HG03175 (cell line): ENCODE results near the gene SDHAF1.

Experiments used
- ATAC-seq: cut with Tn5 transposase; IDR thresholded peaks from one replicate; pipeline ENCODE4 v1.9.1; 2021; ENCODE audit warnings: mild to moderate bottlenecking, moderate library complexity; ENCODE audit not compliant: unreplicated experiment

The SDHAF1 gene

DNA sequence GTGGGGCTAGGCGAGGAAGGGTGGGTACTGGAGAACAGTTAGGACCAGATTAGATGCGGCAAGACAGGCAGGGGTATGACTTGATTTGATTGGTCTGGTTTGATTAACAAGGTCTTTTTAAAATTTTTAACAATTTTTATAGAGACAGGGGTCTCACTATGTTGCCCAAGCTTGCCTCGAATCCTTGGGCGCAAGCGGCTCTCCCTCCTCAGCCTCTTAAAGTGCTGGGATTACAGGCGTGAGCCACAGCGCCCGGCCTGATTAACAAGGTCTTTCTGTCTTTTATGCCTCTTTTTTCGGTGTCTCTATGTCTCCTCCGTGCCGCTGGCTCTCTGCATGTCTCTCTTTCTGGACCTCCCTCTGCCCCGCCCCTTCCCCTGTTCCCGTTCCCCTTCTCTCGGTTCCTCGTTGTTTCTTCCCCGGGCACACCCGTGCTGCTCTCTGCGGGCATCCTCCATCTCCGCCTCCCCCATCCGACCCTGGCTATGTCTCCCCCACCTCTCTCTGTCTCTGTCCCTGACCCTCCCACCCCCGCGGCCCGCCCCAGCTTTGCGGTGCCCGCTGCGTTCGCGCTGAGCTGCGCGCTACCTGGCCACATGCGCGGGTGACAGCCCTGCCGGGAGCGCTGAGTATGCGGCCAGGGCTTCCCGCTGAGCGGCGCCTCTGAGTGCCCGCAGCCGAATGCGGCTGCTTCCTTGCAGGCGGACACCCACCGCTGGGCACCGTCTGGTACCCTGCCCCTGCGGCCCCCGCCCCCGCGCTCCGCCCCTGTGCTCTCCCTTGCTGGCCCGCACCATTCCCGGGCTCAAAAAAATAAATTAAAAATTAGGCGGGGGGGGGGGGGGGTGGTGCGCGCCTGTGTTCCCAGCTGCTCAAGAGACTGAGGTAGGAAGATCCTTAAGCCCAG lies 8.1 kb upstream of the SDHAF1 start:
- no peak for ATAC-seq

DNA sequence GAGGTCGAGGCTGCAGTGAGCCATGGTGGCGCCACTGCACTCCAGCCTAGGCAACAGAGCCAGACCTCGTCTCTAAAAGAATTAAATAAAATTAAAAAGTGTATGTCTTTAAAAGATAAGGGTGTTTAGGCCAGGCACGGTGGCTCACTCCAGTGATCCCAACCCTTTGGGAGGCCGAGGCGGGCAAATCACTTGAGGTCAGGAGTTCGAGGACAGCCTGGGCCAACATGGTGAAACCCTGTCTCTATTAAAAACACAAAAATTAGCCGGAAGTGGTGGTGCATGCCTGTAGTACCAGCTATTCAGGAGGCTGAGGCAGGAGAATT lies 7.5 kb upstream of the SDHAF1 start:
- ATAC-seq: no peak

DNA sequence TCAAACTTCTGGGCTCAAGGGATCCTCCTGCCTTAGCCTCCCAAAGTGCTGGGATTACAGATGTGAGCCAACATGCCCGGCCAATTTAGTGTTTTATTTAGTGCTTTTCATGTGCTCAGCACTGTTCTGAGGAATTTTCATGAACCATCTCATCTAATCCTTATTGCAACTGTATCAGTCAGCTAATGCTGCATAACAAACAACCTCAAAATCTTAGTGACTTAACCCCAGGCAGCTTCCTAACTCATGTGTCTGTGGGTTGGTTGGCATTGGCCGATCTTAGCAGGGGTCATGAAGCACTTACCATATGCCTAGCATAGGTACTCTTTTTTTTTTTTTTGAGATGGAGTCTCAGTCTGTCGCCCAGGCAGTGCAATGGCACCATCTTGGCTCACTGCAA lies 6.2 kb upstream of the SDHAF1 start:
- ATAC-seq: no peak

DNA sequence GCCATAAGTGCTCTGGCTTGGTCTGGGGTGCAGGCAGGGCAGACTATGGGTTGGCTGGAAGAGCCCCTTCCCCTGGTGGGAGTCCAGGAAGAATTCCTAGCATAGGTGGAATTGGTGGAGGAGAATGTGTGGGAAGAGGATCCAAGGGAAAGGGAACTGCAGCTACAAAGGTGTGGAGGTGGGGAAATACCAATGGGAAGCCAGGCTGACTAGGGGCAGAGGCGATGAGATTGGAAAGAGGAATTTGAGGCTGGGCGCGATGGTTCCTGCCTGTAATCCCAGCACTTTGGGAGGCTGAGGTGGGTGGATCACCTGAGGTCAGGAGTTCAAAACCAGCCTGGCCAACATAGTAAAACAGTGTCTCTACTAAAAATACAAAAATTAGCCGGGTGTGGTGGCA lies 4.8 kb upstream of the SDHAF1 start:
- ATAC-seq: no peak

DNA sequence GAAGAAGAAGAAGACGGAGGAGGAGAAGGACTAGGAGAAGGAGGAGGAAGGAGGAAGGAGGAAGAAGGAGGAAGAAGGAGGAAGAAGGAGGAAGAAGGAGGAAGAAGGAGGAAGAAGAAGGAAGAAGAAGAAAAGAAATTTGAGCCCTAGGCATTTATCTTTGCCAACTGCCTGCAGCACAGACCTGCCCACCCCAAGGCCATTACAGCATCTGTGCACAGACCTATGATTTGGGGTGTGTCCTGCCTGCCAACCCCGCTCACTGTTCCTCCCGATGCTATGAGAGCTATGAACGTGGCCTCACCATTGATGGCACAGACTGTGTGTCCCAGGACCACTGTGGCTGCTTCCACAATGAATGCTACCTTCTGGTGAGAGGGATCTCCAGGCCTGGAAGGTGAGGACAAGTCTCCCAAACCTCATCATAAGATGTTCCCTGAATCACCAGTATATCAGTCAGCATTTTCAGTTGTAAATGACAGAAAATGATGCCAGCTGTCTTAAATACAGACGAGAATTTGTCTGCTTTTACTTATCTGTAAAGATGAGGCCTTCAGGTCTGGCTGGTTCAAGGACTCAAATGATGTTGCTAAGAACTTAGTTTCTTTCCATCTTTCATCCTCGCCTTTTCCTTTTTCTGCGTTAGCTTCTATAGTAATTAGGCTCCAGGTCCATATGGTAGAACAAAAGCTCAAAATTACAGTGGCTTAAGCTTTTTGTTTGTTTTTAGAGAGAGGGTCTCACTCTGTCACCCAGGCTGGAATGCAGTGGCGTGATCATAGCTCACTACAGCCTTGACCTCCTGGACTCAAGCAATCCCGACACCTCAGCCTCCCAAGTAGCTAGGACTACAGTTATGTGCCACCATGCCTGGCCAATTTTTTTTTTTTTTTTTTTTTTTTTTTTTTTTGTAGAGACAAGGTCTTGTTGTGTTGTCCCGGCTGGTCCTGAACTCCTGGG lies 3.9 kb upstream of the SDHAF1 start:
- ATAC-seq: no peak

DNA sequence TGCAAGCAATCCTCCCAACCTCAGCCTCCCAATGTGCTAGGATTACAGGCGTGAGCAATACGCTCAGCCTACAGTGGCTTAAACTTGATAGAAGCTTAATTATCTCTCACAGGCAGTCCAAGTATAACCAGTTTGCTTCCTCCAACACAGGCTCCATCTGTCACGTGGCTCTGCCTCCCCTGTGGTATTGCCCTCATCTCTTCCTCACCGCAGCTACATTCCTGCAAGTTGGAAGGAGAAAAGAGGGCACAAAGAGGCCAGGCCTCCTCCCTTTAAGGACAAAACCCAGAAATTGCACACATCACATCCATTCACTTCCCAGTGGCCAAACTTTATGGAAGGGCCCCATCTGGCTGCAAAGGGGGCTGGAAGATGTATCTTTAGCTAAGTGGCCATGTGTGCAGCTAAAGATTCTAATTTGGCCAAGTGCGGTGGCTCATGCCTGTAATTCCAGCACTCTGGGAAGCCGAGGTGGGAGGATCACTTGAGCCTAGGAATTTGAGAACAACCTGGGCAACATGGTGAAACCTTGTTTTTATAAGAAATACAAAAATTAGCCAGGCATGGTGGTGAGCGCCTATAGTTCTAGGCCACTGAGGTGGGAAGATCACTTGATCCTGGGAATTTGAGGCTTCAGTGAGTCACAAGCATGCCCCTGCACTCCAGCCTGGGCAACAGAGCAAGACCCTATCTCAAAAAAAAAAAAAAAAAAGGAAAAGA lies 3.1 kb upstream of the SDHAF1 start:
- no peak for ATAC-seq

DNA sequence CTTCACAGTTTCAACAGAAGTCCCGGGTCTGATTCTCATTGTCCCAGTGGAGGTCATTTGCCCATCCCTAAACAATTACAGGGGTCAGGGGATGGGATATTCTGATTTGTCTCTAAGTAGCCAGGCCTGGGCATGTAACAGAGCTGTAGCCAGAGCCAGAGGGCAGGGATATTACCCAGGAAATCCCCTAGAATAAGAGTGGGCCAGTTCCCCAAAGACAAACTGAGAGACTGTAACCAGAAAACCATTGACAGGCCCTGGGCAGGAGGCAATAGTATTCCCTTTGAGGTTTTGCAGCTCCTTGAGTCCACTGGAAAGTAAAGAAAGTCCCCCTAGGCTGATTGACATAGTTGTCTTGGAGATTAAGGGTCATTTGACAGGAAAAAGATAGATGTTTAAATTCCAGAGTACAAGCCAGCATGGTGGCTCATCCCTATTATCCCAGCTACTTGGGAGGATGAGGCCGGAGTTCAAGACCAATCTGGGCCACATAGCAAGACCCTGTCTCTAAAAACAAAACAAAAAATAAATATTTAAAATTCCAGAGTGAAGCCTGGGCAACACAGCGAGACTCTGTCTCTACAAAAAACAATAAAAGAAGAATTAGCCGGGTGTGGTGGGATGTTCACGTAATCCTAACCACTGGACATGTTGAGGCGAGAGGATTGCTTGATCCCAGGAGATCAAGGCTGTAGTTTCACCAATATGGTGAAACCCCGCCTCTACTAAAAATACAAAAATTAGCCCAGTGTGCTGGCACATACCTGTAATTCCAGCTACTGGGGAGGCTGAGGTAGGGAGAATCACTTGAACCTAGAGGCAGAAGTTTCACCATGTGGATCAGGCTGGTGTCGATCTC lies 1.9 kb upstream of the SDHAF1 start:
- ATAC-seq: no peak

DNA sequence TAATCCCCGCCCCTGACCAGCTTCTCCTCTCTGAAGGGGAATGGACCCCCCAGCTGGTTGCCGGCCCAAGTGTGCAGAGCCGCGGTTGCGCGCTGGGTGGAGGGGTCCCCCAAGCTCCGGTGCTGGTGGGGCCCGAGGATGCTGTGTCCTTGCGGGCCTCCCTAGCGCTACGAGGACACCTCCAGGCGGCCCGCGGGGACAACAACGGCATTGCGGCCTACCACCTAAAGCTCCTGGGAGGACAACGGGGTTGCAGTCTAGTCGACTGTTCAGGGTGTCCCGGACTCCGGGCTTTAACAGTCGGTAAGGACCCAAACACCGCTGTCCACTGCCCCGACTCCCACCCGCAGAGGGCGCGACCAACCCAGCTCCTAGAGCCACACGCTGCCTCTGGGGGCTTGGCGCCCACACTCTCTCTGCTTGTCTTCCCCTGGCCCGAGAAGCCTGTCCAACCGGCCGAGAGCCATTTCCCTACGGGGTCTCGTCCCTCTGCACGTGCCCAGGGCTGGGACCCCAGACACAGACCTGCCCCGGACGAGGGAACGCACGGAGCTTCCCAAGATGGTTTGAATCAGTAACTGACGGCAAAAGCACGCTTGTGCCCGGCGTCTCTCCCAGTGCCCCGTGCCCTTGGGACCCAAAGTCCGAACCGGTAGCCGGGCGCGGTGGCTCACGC lies 927 bp upstream of the SDHAF1 start:
- ATAC-seq: no peak

DNA sequence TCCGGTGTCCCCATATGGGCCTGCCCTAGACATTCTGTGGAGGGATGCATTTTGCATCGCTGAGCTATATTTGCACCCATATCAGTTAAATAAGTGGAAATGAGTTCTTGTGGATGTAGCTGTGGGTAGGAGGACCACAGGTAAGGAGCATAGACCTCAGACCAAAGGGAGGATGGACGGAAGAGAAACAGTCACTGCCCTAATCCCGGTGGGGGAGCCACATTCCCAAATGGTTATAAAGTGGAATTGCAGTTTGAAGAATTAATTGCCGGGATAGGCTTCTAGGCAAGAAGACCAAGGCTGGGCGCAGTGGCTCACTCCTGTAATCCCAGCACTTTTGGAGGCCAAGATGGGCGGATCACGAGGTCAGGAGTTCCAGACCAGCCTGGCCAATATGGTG lies 1.8 kb downstream of the SDHAF1 start:
- no peak for ATAC-seq

DNA sequence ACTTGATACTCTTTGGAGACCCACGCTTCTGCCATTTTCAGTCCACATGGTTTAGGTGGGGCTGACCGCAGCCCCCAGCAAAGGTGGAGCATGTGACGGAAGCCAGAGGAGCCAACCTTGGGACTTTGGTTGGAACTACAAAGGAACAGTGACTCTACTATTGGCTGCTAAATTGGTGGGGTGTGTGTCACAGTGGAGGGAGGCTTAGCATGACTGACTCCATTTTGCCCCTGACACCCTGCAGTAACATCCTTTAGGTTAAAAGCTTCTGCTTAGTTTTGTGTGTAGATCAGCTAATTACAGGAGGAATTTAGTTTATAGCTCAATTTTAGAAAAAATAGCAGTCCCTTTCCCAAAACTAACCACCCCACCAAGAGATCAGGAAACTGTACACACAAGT lies 6.6 kb downstream of the SDHAF1 start:
- no peak for ATAC-seq

DNA sequence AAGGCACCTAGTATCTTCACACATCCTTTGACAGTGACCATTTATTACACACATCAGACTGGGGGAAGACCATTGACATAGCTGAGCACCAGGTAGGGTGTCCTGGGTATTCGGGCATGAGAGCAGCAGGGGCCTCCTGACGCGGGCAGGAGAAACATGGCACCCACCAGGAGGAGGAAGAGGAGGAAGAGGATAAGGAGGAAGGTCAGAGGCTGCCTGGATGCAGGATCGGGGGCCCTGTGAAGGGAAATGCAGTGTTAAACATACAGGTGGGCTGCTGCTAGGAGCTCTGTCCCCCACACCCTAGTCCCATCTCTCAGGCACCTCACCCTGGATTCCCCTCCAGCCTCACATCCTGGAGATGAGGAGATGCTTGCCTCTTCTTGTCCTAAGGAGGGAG lies 8.3 kb downstream of the SDHAF1 start:
- no peak for ATAC-seq

DNA sequence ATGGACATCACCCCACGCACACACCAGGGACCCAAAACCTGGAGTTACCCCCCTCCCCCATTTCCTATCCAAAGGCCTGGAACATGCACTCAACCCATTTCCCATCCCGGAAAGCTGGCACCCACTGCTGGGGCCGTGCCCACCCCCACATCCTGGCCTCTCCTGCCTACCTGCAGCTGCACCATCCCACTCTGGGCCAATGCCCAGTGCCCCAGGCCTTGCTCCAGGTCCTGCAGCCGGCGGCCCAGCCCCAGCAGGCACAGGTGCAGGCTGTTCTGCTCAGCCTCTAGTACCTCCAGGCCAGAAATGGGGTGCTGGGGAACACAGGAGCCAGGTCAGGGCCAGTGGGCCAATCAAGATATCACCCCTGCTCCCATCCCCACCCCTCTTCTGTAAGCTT lies 12.0 kb downstream of the SDHAF1 start:
- no peak for ATAC-seq

DNA sequence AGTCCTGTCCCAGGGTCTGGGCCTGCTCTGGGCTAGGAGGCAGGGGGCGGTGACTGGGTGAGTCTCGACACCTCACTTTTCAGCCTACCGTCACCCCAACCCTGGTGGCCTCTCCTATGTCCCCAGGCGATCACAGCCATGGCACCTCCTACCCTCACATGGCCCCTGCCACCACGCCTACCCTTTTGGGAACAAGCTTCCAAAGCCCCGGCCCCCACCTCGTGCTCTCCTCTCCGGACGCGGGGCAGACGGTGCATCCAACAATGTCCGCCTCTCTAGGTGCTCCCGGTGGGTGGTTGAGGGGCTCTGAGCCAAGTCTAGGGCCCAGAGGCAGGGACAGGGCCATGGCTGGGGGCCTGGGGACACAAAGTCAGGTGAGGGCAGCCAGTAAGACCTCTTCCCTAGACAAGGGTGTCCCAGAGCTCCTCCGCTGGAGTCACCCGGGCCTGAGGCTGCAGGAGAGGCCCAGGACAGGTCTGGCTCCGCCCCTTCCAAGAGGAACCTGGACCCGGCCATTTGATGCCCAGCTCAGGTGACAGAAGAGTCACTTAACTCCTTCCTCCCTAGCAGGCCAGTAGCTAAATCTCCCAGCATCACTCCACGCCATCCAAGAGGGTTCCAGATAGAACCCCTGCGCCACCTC lies 13.5 kb downstream of the SDHAF1 start, which contains the start of gene SYNE4:
TSS of gene SYNE4 (minus strand) at position 478 of the 643 bp plus-strand sequence. CDS start at position 346, 132 bp downstream.
- no peak for ATAC-seq

DNA sequence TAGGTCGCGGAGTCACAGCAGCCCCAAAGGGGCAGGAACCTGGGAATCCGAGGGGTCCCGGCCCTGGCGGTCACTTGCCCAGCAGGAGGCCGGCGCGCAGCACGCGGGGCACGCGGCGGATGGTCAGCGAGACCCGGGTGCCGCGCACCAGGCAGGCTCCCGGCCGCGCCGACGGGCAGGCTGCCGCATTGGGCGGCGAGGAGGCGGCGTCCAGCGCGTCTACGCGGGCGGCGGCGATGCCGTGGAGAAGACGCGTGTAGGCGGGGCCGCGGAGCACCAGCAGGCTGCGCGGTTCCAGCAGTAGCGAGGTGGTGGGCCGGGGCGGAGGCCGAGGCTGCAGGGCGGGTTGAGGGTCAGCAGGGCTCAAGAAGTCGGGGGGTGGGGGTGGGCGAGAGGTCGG lies 14.2 kb downstream of the SDHAF1 start:
- no peak for ATAC-seq

DNA sequence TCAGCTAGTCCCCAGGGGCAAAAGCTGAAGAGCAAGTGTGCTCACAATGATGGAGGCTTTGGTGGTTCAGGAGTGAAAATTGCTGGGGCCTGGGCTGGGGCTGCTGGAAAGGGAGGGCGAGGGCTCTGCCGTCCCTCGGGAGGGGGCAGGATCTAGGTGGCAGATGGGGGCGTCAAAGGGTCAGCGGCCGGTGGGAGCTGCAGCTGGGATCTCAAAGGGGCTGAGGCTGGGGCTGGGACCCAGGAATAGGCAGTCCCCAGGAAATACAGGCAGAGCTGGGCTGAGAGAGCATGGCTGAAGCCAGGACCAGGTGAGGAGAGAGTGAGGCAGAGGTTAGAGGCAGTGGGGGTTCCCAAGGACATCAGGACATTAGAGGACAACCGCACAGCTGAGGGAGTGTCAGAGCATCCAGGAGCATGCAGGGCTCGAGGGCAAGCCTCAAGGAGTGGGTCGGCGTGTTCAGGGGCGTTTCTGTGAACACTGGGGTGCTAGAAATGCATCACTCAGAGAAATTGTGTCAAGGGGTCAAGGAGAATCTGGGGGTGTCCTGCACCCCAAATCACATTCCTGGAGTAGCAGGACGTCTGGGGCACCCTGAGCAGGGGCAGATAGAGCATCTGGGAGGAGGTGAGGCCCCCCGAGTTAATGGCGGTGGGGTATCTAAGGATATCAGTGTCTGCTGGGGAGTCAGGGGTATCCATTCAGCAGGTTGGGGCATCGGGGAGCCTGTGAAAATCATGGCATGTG lies 14.8 kb downstream of the SDHAF1 start:
- ATAC-seq: no peak

DNA sequence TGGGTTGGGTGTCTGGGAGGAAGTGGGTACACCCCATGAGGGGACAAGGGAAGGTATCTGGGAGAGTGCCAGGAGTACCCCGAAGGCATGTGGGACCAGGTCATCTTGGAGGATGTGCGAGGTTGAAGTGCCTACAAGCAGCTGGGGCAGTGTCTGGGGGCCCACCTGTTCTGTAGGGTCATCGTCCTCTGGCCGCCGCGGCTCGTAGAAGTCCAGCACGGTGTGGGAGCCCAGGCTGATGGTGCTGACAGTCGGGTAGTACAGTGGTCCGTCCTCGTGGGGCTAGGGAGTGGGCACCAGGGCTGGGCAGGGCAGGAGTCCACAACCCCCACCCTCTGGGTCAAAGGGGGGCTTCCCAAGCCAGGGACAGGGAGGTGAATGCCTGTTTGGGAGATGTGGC lies 15.4 kb downstream of the SDHAF1 start:
- ATAC-seq: no peak

DNA sequence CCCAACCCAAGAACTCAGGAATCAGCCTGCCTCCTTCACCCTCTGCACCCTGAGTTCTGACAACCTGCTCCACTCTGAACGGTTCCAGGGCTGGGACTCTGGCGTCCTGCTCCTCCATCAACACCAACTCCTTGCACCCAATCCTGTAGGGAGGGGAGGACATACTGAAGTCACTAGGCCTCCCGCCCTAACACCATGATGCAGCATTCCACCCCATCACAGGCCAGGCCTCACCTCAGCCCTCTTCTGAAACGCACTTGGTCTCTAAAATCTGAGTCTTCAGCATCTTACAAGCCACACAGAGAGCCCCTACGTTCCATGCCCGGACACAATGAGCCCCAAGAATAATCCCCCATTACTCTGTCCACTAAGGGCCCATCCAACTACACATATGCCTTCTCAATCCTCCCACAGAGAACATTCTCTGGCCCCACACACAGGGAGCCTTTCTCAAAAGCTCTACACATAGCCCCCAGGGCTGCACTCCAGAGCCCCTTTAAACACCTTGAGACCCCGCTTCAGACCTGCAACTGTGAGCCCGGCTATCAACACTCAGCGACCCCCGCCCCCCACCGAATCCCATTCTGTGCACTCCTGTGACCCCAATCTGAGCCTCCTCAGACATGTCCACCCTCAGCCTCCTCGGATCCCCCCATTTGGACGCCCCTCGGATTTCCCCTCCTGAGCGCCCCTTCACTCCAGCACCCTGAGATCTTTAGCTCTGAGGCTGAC lies 18.5 kb downstream of the SDHAF1 start:
- no peak for ATAC-seq
